ENCODE data around the gene HDLBP.

HDLBP gene

GRCh38 chr2:241315879-241316631, 583 bp upstream of the HDLBP start, which contains the start of gene SEPTIN2:
Gene SEPTIN2, plus strand, starts transcription at chr2:241315925. Its CDS starts 8,308 bp downstream, at chr2:241324233.
- TF ChIP-seq CTCF (conservative IDR thresholded peaks at IDR 0.05) (no peak), ZFX (IDR thresholded peaks at IDR 0.05) (peak; percentile 86)
- peak within 1 kb of the TSS; percentile 94 for H3K27ac ChIP-seq

GRCh38 chr2:241314226-241315092, 1.0 kb downstream of the HDLBP start:
- TF ChIP-seq ZFX (IDR thresholded peaks at IDR 0.05), result peak; percentile 81
- no peak for TF ChIP-seq CTCF (conservative IDR thresholded peaks at IDR 0.05)

GRCh38 chr2:241313543-241314095, 1.9 kb downstream of the HDLBP start:
- H3K27ac ChIP-seq, result no peak overlapping the region

More at GRCh38 chr2:241314226-241315092, 1.0 kb downstream of the HDLBP start:
- peak overlapping the region; percentile 94 for H3K27ac ChIP-seq

GRCh38 chr2:241312082-241312481, 3.4 kb downstream of the HDLBP start:
- no peak overlapping the region for H3K27ac ChIP-seq
- no peak for TF ChIP-seq CTCF (conservative IDR thresholded peaks at IDR 0.05)
- no peak for TF ChIP-seq ZFX (IDR thresholded peaks at IDR 0.05)

More at GRCh38 chr2:241313543-241314095, 1.9 kb downstream of the HDLBP start:
- TF ChIP-seq ZFX (IDR thresholded peaks at IDR 0.05), result no peak
- no peak for TF ChIP-seq CTCF (conservative IDR thresholded peaks at IDR 0.05)

GRCh38 chr2:241310917-241311566, 4.4 kb downstream of the HDLBP start:
- no peak for TF ChIP-seq CTCF (conservative IDR thresholded peaks at IDR 0.05)
- TF ChIP-seq ZFX (IDR thresholded peaks at IDR 0.05), result no peak
- H3K27ac ChIP-seq, result no peak overlapping the region

GRCh38 chr2:241309684-241310117, 5.8 kb downstream of the HDLBP start:
- no peak overlapping the region for H3K27ac ChIP-seq
- TF ChIP-seq CTCF (conservative IDR thresholded peaks at IDR 0.05), result no peak
- TF ChIP-seq ZFX (IDR thresholded peaks at IDR 0.05), result no peak

All from C4-2B (cell line).